Astrocyte of the spinal cord (primary cell): Measurements from ENCODE around the gene PGF.
A peak's percentile ranks its signal among the peaks of the same experiment; 100 is the strongest.

ENCODE experiments used
- DNase-seq: peaks from one replicate; pipeline ENCODE4 v3.0.0; 2011; ENCODE audit warnings: low read depth, low spot score
- H3K4me3 ChIP-seq: 2 replicates; pipeline ENCODE4 v1.5.1; 2011; ENCODE audit warnings: low read depth, mild to moderate bottlenecking, low read length, moderate library complexity
- in situ Hi-C: cut with HindIII; loops from 2 replicates; pipeline ENCODE4 v1.10.0; 2017; ENCODE audit warnings: low sequenced_read_pairs
- TF ChIP-seq, protein P1 (sequence below): IDR thresholded peaks from 2 replicates; pipeline ENCODE4 v1.5.1; 2012; ENCODE audit warnings: low read depth, mild to moderate bottlenecking, low read length, inconsistent platforms

Gene PGF

DNA sequence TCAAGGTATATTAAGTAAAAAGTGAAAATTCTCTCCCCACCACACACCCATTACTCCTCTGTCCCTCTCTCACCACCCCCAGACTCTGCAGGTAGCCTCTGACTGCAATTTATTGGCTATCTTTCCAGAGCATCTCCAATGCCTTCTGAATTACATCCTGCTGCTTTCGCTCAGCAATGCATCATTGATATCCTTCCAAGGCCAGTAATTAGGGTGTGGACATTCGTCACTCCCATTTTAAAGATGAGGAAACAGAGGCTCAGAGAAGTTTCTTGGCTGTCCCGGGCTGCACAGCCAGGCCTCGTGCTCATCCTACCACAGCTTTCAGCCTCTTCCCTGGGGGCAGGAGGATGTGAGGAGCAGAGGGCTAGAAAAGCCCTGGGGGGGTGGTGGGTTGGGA lies 23.6 kb upstream of the PGF start:
- DNase-seq, result no peak
- no peak overlapping the region for H3K4me3 ChIP-seq
- in situ Hi-C loops, result no loop called here
- TF ChIP-seq, protein P1, sequence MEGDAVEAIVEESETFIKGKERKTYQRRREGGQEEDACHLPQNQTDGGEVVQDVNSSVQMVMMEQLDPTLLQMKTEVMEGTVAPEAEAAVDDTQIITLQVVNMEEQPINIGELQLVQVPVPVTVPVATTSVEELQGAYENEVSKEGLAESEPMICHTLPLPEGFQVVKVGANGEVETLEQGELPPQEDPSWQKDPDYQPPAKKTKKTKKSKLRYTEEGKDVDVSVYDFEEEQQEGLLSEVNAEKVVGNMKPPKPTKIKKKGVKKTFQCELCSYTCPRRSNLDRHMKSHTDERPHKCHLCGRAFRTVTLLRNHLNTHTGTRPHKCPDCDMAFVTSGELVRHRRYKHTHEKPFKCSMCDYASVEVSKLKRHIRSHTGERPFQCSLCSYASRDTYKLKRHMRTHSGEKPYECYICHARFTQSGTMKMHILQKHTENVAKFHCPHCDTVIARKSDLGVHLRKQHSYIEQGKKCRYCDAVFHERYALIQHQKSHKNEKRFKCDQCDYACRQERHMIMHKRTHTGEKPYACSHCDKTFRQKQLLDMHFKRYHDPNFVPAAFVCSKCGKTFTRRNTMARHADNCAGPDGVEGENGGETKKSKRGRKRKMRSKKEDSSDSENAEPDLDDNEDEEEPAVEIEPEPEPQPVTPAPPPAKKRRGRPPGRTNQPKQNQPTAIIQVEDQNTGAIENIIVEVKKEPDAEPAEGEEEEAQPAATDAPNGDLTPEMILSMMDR, result no peak

DNA sequence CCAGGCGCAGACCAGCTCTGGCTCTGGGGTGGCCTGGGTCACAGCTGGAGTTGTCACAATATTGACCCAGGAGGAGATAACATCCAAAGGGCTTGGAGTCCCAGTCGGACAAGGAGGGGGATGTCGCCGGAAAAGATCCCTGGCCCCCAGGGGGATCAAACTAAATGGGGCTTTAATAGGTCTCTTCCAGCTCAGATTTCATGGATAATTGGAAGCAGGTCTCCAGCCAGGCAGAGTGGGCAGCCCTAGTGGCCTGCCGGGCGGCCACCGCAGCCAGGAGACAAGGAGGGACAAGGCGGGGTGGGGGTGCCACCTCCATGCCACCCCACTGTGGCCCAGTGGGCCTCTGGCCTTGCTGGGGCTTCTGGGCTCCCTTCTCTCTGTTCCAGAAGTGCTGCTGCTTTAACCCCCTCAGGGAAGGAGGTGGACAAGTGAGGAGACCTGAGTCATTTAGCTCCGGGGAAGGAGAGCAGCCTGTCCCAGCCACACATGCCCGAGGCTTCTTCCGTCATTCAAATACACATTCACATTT lies 23.1 kb upstream of the PGF start:
- DNase-seq, result peak; percentile 23
- TF ChIP-seq, protein P1, result no peak
- in situ Hi-C loops, result no loop called here
- no peak overlapping the region for H3K4me3 ChIP-seq

DNA sequence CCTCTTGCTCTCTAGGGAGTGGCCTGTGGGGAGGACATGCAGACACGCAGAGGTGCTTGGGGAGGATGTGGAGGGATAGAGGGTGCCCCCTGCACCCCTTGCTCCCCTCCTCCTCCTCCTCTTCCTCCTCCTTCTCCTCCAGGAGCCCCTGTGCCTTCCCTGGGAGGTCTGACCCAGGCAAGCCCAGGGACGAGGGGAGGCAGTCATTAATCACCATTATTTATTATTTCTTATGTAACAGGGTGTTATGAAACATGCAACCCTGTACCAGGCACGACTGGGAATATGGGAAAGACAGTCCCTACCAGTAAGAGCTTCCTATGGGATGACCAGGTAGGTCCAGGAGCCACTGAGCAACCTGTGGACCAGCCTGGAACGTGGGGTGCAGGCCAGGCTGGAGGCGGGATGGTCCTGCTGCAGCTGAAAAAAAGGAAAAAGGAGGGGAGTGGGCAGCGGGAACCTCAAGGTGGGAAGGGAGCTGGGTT lies 22.5 kb upstream of the PGF start:
- TF ChIP-seq, protein P1, result no peak
- in situ Hi-C loops, result no loop called here
- DNase-seq, result no peak
- no peak overlapping the region for H3K4me3 ChIP-seq

DNA sequence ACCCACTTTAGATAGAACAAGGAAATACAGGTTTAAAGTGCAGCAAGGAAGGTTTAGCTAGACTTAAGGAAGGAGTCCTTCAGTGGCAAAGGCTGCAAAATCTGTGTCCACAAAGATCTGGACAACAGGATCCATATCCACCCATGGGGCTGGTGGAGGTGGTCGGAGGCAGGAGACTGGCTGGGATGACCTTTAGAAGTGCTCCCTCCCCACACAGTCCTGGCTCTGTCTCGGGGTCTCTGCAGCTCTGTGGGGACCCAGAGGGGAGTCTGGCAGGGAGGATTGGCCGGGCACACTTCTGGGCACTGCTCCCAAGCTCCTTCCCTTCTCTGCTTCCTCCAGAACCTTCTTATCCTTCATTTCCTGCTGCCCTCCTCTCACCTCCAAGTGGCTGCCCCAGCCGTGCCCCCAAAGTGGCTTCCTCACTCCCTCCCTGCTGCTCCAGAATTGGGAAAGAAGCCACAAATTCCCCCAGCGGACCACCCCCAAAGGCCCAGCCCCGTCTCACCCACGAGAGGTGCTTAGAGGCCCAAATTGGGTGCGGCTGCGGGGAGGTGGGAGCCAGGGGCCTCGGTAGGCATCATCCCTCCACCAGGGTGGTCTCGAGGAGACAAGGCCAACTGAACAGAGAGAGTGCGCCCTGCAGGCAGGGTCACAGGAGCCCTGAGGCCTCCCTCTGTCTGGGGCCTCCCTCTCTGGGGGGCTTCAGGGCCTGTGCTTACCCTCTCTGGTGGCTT lies 21.9 kb upstream of the PGF start:
- DNase-seq, result no peak
- in situ Hi-C loops, result no loop called here
- TF ChIP-seq, protein P1, result no peak
- no peak overlapping the region for H3K4me3 ChIP-seq

DNA sequence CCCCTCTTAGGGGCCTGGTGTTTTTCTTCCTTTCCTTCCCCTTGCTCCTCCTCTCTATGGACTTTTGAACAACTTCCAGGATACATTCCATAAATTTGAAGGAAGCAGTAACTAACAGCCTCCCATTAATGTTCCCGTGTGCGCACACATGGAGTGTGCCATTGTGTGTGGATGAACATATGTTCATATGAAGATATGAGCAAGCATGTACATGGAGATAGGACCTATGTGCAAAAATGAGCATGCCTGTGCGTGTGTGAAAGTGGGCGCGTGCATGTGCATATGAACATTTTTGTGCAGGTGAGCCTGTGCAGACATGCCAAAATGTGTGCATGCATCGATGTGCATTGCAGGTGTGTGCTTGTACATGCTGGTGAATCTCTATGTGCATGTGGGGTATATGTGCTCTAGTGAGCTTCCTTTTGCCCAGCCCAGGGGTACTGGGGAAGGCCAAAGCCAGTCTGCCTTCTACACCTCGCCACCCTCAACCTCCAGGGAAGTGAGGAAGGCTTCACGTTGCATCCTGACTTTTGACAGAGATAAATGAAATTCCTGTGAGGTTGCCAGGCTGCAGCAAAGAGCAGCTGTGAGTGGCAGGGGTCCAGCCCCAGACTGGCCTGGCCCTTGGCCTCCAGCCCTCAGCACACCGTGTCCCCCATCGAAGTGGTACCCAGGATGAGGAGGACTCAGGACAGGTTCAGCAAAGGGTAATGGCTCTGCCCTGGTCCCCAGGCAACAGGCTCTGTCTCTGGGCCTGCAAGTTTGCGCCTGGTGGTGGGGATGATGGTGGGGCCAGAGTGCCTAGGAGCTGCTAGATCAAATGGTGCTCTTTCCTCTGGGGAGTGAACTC lies 21.1 kb upstream of the PGF start:
- TF ChIP-seq, protein P1, result no peak
- no peak overlapping the region for H3K4me3 ChIP-seq
- no peak for DNase-seq
- in situ Hi-C loops, result no loop called here

DNA sequence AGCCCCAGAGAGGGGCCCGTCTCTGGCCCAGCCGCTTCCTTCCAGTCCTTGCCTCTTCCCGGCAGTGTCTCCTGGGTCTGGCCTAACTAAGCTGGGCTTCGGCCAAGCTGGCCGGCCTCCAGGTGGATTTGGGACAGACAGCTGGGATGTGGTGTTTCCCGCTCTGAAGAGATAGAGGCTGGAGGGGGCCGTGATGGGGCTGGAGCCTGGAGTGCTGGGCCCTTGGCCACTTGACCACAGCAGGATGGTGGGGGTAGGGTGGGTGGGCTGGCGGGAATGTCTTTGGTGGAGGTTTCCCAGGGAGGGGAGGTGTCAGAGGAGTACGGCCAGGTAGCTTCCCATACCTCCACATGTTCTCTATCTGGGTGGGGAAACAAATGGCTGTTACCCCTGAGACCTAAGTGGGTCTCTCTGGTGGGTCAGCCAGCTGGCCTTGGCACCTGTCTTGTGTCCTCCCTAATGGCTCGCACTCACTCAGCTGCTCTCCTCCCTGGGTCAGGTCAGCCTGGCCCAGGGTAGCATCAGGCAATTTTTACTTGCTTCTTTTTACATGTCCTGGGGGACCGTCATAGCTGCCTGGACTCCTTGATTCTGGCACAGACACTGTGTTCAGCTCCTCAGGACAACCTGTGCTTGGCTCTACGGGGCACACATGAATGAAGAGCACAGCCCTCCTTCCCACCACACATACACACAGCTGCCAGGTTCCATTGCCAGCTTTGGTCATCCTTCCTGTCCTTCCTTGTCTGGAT lies 19.8 kb upstream of the PGF start:
- in situ Hi-C loops, result no loop called here
- no peak for DNase-seq
- H3K4me3 ChIP-seq, result no peak overlapping the region
- TF ChIP-seq, protein P1, result no peak
